K562 (cell line): ENCODE data around the gene FOXJ3. TPM values are rescaled to one million over a fixed set of nuclear protein-coding genes. Genes with fewer than 3 reads are reported as not detected.

Experiments
- ATAC-seq: fragments of 200-7000 bp; cut with Tn5 transposase; 3 replicates; pipeline ENCODE4 v1.9.1; 2020; ENCODE audit warnings: moderate library complexity
- BruUV-seq: library from RNA; stranded (reverse); fragments of 400-500 nt; replicated peaks from 2 replicates; lab custom pipeline; 2021; lab: Mats Ljungman, UMichigan
- CTCF ChIA-PET: fragments of 300-600 bp; formaldehyde crosslinking; extraction: SDS; loops from one replicate; lab custom pipeline; 2021; ENCODE audit warnings: low intra/inter-chr PET ratio; lab: Yijun Ruan, JAX
- POLR2A ChIA-PET: fragments of 300-600, 350-650 bp; sonication (Branson Sonifier 250); formaldehyde crosslinking; extraction: SDS; loops from one replicate; lab custom pipeline; 2021; ENCODE audit warnings: antibody characterized with exemption, inconsistent platforms; lab: Yijun Ruan, JAX
- DNase-seq, 4 experiments: peaks; one replicate each; pipeline versions ENCODE4 v3.0.0 to v3.0.0-alpha.2; 2011 to 2018; ENCODE audit warnings: low spot score in 3 of 4, mixed read lengths in 3 of 4; ENCODE audit errors: extremely low read depth in 1 of 4
- FAIRE-seq: peaks from 2 replicates; lab custom pipeline; 2011; peaks lifted over from hg19 to GRCh38; lab: Jason Lieb, UNC
- H2AFZ ChIP-seq: 2 replicates; pipeline ENCODE4 v1.6.0; 2011; ENCODE audit warnings: low read depth, low read length, control low read depth, inconsistent platforms
- H3K27ac ChIP-seq: fragments of 200-600 bp; 3 replicates; pipeline ENCODE4 v1.8.0; 2011; ENCODE audit warnings: low read depth, mild to moderate bottlenecking, control low read depth, inconsistent platforms, low read length, moderate library complexity, mixed read lengths; ENCODE audit errors: extremely low read depth
- H3K27me3 ChIP-seq, 2 experiments: fragments of 300-600 bp in 1 of 2; 2 replicates in 1 of 2; 3 replicates in 1 of 2; pipeline versions ENCODE4 v1.6.0 to v1.8.0; 2011; ENCODE audit warnings: inconsistent platforms in 2 of 2, low read length in 2 of 2, mild to moderate bottlenecking in 1 of 2, mixed read lengths in 1 of 2, moderate library complexity in 1 of 2; ENCODE audit not compliant: control insufficient read depth in 2 of 2, insufficient read depth in 2 of 2
- H3K36me3 ChIP-seq: fragments of 300-600 bp; 3 replicates; pipeline ENCODE4 v1.8.0; 2011; ENCODE audit warnings: mild to moderate bottlenecking, low read length, inconsistent platforms; ENCODE audit not compliant: control insufficient read depth, insufficient read depth
- H3K4me1 ChIP-seq, 2 experiments: fragments of 200-600 bp in 1 of 2; replicated peaks in 1 of 2; 2 replicates in 1 of 2; 3 replicates in 1 of 2; pipeline versions ENCODE4 v1.5.1 to v1.8.0; 2011; ENCODE audit warnings: inconsistent platforms in 2 of 2, low read length in 2 of 2, mild to moderate bottlenecking in 1 of 2, mixed read lengths in 1 of 2, moderate library complexity in 1 of 2; ENCODE audit not compliant: control insufficient read depth in 2 of 2, insufficient read depth in 2 of 2
- H3K4me2 ChIP-seq: 2 replicates; pipeline ENCODE4 v1.6.1; 2011; ENCODE audit warnings: low read length, control low read depth, inconsistent platforms, mixed read lengths; ENCODE audit not compliant: insufficient read depth
- H3K4me3 ChIP-seq: fragments of 200-600 bp; sonication (generic), shearing (Covaris generic); 2 replicates; pipeline ENCODE4 v1.5.1; 2016; ENCODE audit warnings: control low read depth, inconsistent platforms
- H3K79me2 ChIP-seq: fragments of 200-600 bp; 3 replicates; pipeline ENCODE4 v1.8.0; 2011; ENCODE audit warnings: low read length, inconsistent platforms; ENCODE audit not compliant: control insufficient read depth, insufficient read depth
- H3K9ac ChIP-seq, 2 experiments: 2 replicates each; pipeline versions ENCODE4 v1.6.0 to v1.6.1; 2011; ENCODE audit warnings: low read depth in 2 of 2, low read length in 2 of 2, control low read depth in 1 of 2, inconsistent platforms in 1 of 2, mild to moderate bottlenecking in 1 of 2, mixed read lengths in 1 of 2; ENCODE audit not compliant: insufficient read depth in 1 of 2
- H3K9me1 ChIP-seq: one replicate; pipeline ENCODE4 v1.6.0; 2011; ENCODE audit warnings: inconsistent platforms, mild to moderate bottlenecking, low read length, moderate library complexity; ENCODE audit not compliant: control insufficient read depth, insufficient read depth
- H3K9me3 ChIP-seq: replicated peaks from 2 replicates; pipeline ENCODE4 v1.5.1; 2011; ENCODE audit warnings: low read depth, low read length, inconsistent platforms; ENCODE audit not compliant: control insufficient read depth, insufficient read depth
- H4K20me1 ChIP-seq: replicated peaks from 2 replicates; pipeline ENCODE4 v1.6.1; 2011; ENCODE audit warnings: low read length, inconsistent platforms, mixed read lengths; ENCODE audit not compliant: control insufficient read depth, insufficient read depth
- U2AF2 ChIP-seq: fragments of 200-400 bp; formaldehyde crosslinking; optimal IDR thresholded peaks from 2 replicates; pipeline ENCODE3; 2017; ENCODE audit warnings: low read depth, mild to moderate bottlenecking, low read length
- WGBS: fragments of 100-300 bp; shearing (Covaris generic); methylation state at CpG from one replicate; pipeline ENCODE4 v1.1.6; 2016; ENCODE audit warnings: low coverage, mixed read lengths; ENCODE audit not compliant: insufficient coverage; ENCODE audit errors: missing lambda C conversion rate; 5-methylcytosine and 5-hydroxymethylcytosine counted together
- in situ Hi-C: fragments of 300-500 bp; cut with MboI; formaldehyde crosslinking; loops from 4 replicates; pipeline ENCODE4 v1.15.0; 2018; ENCODE audit warnings: inconsistent platforms, mixed read lengths
- intact Hi-C: fragments of 100-400 bp; cut with micrococcal nuclease; formaldehyde crosslinking; loops from 2 replicates; pipeline ENCODE4 v1.14.2; 2022
- polyA plus RNA-seq, 8 experiments: library from polyadenylated mRNA; depleted of rRNA in 4 of 8; stranded (reverse) in 5 of 8; unstranded in 3 of 8; fragments of >200 nt; fragmentation: Nextera tagmentation in 2 of 8; fragmentation: Illumina TruSeq in 1 of 8; extraction: Ambion mirVana in 2 of 8; extraction: Trizol in 1 of 8; gene quantifications; 2 replicates each; pipeline versions ENCODE4 v1.2.1 to v1.2.3, GENCODE V29; 2011 to 2014; ENCODE audit warnings: inconsistent platforms in 1 of 8, missing spikeins in 1 of 8
- total RNA-seq, 7 experiments: library from RNA; depleted of rRNA in 6 of 7; stranded (reverse); fragments of >200 nt in 6 of 7; fragmentation: Illumina TruSeq in 2 of 7; extraction: Trizol in 2 of 7; gene quantifications; 2 replicates each; pipeline versions ENCODE4 v1.2.1 to v1.2.3, GENCODE V29; 2011 to 2021; ENCODE audit warnings: low replicate concordance in 1 of 7
- TF ChIP-seq, protein P1 (sequence below): sonication (generic); formaldehyde crosslinking; IDR thresholded peaks from 2 replicates; pipeline ENCODE4 v1.8.1; 2023; ENCODE audit warnings: mild to moderate bottlenecking, missing genetic modification reagents
- TF ChIP-seq, protein P2 (sequence below): fragments of 450-650 bp; IDR thresholded peaks from 2 replicates; pipeline ENCODE4 v1.6.1; 2018; ENCODE audit warnings: mild to moderate bottlenecking, low read depth; ENCODE audit not compliant: partially characterized antibody
- TF ChIP-seq, protein P3 (sequence below): fragments of 250-450 bp; sonication (Bioruptor Pico); IDR thresholded peaks from 2 replicates; pipeline ENCODE4 v1.5.0; 2021; ENCODE audit warnings: mild to moderate bottlenecking, moderate library complexity

The FOXJ3 gene
- total and polyA plus RNA-seq, 9 of the 15 experiments (the other 6 are each of a cell fraction or from before 2014, with no cell fraction given) = 8.7 to 35.3 (median 23.4) TPM

DNA sequence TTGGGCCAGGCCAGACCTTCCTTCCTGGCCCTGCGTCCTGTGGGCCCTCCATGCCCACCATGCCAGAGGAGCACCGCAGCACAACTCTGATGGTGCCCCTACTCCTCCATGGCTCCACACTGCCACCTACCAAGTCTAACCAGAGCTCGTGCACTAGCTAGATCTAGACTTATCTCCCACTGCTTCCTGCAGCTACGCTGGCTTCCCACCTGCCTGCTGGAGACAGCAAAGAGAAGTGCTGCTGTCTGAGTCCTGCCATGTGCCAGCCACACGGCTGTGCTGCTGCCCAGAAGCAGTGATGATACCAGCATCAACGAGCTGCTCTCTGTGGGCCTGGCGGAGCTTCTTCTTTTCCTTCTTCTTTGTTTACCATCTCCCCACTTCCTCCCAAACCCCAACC is 177.4 kb downstream of the FOXJ3 start (continued):
- TF ChIP-seq, protein P1, sequence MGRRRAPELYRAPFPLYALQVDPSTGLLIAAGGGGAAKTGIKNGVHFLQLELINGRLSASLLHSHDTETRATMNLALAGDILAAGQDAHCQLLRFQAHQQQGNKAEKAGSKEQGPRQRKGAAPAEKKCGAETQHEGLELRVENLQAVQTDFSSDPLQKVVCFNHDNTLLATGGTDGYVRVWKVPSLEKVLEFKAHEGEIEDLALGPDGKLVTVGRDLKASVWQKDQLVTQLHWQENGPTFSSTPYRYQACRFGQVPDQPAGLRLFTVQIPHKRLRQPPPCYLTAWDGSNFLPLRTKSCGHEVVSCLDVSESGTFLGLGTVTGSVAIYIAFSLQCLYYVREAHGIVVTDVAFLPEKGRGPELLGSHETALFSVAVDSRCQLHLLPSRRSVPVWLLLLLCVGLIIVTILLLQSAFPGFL = no peak
- no peak for TF ChIP-seq U2AF2
- TF ChIP-seq, protein P2, sequence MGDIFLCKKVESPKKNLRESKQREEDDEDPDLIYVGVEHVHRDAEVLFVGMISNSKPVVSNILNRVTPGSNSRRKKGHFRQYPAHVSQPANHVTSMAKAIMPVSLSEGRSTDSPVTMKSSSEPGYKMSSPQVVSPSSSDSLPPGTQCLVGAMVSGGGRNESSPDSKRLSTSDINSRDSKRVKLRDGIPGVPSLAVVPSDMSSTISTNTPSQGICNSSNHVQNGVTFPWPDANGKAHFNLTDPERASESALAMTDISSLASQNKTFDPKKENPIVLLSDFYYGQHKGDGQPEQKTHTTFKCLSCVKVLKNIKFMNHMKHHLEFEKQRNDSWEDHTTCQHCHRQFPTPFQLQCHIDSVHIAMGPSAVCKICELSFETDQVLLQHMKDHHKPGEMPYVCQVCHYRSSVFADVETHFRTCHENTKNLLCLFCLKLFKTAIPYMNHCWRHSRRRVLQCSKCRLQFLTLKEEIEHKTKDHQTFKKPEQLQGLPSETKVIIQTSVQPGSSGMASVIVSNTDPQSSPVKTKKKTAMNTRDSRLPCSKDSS = no peak

DNA sequence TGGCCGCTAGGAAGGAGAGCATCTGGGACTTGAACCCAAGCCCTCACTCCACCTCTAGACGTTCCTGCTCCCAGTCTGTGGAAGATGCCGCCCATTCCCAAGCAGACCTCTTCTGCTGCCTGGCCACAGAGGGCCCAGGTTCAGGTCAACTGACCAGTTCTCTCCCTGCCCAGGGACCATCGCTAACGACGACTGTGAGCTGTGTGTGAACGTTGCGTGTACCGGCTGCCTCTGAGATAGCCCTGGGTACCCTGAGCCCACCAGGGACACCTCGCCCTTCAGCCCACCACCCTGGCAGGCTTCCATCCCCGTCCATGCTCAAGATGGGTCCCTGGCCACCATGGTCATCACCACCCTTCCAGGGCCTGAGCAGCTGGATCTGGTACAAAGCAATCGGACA is 179.7 kb downstream of the FOXJ3 start:
- in situ Hi-C loops (no loop called here), intact Hi-C loops (no loop called here)
- H4K20me1 ChIP-seq = no peaks in the 10 kb centered on the region; the same call in none of the 2 replicates
- H3K9me3 ChIP-seq = no peaks in the 10 kb centered on the region
- peaks cover 28 to 63% of the 10 kb centered on the region in 2 experiments; a peak in 4 of 5 replicates for H3K27me3 ChIP-seq
- H3K79me2 ChIP-seq = no peaks in the 10 kb centered on the region
- H3K36me3 ChIP-seq = no peaks in the 10 kb centered on the region
- peak overlapping the region in 1 of 2 experiments; percentile 56; a peak in 2 of 4 replicates for H3K9ac ChIP-seq
- H3K9me1 ChIP-seq = no peaks in the 10 kb centered on the region
- WGBS = 0% methylated on average over 12 of the region's 12 CpGs
- FAIRE-seq (no peak), ATAC-seq (no peak; the same call in 2 of the 3 replicates), DNase-seq (no peak)
- BruUV-seq = no TSS peak
- POLR2A ChIA-PET = interaction anchor here (0.7 to 1.3 kb wide), 3 partner anchors 45 to 1707 kb away, joined by 3 to 5 read pairs (median 3); no protein-coding TSS in a partner anchor
- CTCF ChIA-PET = no interaction called here
- no peak overlapping the region for H3K4me3 ChIP-seq
- H3K4me2 ChIP-seq = no peak overlapping the region
- TF ChIP-seq, protein P3, sequence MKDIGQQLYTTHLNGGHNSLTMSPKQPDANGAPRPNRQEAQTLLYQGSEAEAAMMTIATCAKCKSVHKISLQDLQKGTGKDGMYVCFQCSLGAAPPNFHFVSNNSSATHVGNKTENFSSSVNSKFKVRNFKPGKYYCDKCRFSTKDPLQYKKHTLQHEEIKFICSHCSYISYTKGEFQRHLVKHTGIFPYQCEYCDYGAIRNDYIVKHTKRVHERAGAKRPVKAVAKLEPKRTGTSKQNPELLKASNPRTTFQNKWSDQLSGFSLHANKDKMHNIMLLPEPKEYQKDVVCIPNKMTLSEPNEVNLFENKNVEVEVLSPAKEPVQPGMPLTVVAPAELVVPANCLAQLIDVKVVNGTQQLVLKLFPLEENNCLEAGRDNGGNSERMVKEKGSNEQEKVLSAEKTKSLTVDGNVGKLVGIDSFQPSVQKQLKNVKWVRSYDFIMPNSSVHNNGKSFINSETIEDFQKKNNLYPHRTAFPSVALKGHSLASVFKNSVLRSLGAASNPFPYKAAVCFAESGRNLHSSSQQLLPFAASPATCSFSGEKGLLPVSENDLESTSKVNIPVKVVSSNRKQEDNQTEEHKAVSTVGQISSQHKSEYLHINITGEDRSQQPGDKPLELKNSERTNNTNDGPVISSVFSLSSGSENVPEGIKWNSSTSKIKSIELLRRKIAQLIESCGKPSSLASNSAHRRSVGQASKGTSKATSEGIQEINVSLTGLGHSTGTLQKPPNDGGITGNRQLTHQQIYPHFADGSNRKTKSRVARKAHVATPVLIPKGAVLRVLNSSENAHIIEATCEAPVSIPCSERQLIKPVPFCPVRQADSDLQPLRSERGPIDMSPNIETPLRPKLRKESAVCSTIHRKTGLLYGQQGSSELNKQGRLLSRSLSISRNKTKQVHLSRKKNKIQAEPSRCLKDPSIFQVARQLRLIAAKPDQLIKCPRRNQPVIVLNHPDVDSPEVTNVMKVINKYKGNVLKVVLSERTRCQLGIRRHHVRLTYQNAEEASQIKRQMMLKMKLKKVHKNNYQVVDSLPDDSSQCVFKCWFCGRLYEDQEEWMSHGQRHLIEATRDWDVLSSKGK (CRISPR knock-in tag) = no peak
- no peak overlapping the region for H2AFZ ChIP-seq
- no peak overlapping the region for H3K27ac ChIP-seq
- H3K4me1 ChIP-seq = peaks cover 0 to 5% of the 10 kb centered on the region in 2 experiments; a peak in 1 of 5 replicates
